Measurements from ENCODE around the gene CDH4.

DNA sequence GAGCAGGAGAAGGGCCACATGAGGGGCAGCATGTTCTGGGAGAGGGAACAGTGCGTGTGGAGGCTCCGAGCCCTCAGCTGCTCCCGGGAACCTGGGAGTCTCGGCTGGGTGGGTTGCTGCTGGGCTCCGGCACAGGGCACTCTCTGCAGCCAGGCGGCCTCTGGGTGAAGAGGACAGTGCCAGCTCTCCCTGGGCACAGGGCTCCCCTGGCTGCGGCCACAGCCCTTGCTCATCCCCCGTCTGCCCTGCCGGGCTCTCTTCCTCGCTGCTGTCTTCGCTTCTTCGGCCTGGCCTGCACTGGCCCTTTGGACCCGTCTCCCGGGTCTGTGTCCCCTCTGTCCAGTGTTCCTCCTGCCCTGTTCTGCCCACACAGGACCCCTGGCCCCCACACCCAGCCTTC lies 48.2 kb downstream of the CDH4 start:
- TF ChIP-seq, protein P1, sequence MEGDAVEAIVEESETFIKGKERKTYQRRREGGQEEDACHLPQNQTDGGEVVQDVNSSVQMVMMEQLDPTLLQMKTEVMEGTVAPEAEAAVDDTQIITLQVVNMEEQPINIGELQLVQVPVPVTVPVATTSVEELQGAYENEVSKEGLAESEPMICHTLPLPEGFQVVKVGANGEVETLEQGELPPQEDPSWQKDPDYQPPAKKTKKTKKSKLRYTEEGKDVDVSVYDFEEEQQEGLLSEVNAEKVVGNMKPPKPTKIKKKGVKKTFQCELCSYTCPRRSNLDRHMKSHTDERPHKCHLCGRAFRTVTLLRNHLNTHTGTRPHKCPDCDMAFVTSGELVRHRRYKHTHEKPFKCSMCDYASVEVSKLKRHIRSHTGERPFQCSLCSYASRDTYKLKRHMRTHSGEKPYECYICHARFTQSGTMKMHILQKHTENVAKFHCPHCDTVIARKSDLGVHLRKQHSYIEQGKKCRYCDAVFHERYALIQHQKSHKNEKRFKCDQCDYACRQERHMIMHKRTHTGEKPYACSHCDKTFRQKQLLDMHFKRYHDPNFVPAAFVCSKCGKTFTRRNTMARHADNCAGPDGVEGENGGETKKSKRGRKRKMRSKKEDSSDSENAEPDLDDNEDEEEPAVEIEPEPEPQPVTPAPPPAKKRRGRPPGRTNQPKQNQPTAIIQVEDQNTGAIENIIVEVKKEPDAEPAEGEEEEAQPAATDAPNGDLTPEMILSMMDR (IDR thresholded peaks at IDR 0.05), result no peak
- no peak for TF ChIP-seq POLR2A (IDR thresholded peaks at IDR 0.05)
